HepG2 (cell line): ENCODE results near the gene IQCN.

Experiments
- ASH2L ChIP-seq: fragments of 300-600, 200-600 bp; sonication (generic); IDR thresholded peaks from 2 replicates; pipeline ENCODE4 v1.7.0; 2017; ENCODE audit warnings: low read depth, mild to moderate bottlenecking, moderate library complexity, mixed read lengths, low read length; ENCODE audit not compliant: insufficient read length
- MYC ChIP-seq: sonication (generic); formaldehyde crosslinking; IDR thresholded peaks from 2 replicates; pipeline ENCODE4 v1.9.0; 2021; ENCODE audit warnings: missing genetic modification reagents, borderline replicate concordance
- NPAS2 ChIP-seq: sonication (generic); formaldehyde crosslinking; IDR thresholded peaks from 2 replicates; pipeline ENCODE4 v1.8.0; 2022; ENCODE audit warnings: mild to moderate bottlenecking, missing genetic modification reagents, borderline replicate concordance
- PHF20 ChIP-seq: sonication (generic); formaldehyde crosslinking; IDR thresholded peaks from 2 replicates; pipeline ENCODE4 v1.5.0; 2020; ENCODE audit warnings: mild to moderate bottlenecking, missing genetic modification reagents
- POLR2A ChIP-seq, 2 experiments: IDR thresholded peaks; 2 replicates each; pipeline ENCODE4 v1.6.1; 2011; ENCODE audit warnings: low read depth in 2 of 2, low read length in 2 of 2, mild to moderate bottlenecking in 1 of 2, moderate library complexity in 1 of 2; ENCODE audit not compliant: insufficient read depth in 1 of 2
- PREB ChIP-seq: sonication (generic); formaldehyde crosslinking; IDR thresholded peaks from 2 replicates; pipeline ENCODE4 v1.4.0; 2020; ENCODE audit warnings: missing genetic modification reagents
- UBTF ChIP-seq: sonication (generic); formaldehyde crosslinking; IDR thresholded peaks from 2 replicates; pipeline ENCODE4 v1.4.0; 2020; ENCODE audit warnings: mild to moderate bottlenecking, missing genetic modification reagents
- ZBTB43 ChIP-seq: sonication (generic); formaldehyde crosslinking; conservative IDR thresholded peaks from 2 replicates; pipeline ENCODE4 v1.4.0; 2020; ENCODE audit warnings: missing genetic modification reagents
- ZC3H4 ChIP-seq: sonication (generic); formaldehyde crosslinking; IDR thresholded peaks from 2 replicates; pipeline ENCODE4 v1.4.0; 2020; ENCODE audit warnings: missing genetic modification reagents, borderline replicate concordance
- ZNF331 ChIP-seq: sonication (generic); formaldehyde crosslinking; IDR thresholded peaks from 2 replicates; pipeline ENCODE4 v1.4.0; 2020; ENCODE audit warnings: missing genetic modification reagents
- TF ChIP-seq, protein P1 (sequence below): sonication (generic); formaldehyde crosslinking; IDR thresholded peaks from 2 replicates; pipeline ENCODE4 v1.5.1; 2020; ENCODE audit warnings: mild to moderate bottlenecking, moderate library complexity, missing genetic modification reagents
- TF ChIP-seq, protein P2 (sequence below): sonication (generic); formaldehyde crosslinking; IDR thresholded peaks from 2 replicates; pipeline ENCODE4 v1.5.0; 2020; ENCODE audit warnings: mild to moderate bottlenecking, missing genetic modification reagents, moderate library complexity
- TF ChIP-seq, protein P3 (sequence below): sonication (generic); formaldehyde crosslinking; IDR thresholded peaks from 2 replicates; pipeline ENCODE4 v1.8.0; 2022; ENCODE audit warnings: missing genetic modification reagents, mild to moderate bottlenecking, moderate library complexity, borderline replicate concordance

DNA sequence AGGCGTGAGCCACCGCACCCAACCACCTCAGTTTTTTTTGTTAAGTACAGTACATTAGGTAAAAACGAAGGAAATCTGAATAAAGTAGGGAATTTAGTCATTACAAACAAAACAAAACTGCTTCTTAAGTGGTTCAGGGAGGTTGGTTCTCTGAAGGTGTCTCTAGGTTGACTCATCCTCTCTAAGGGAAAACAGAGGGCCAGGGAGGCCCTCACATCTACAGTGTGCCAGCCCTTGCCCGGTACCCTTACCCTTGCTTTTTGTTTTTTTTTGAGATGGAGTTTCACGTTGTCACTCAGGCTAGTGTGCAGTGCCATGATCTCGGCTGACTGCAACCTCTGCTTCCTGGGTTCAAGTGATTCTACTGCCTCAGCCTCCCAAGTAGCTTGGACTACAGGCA, 24.3 kb upstream of the IQCN start:
- TF ChIP-seq, protein P1, sequence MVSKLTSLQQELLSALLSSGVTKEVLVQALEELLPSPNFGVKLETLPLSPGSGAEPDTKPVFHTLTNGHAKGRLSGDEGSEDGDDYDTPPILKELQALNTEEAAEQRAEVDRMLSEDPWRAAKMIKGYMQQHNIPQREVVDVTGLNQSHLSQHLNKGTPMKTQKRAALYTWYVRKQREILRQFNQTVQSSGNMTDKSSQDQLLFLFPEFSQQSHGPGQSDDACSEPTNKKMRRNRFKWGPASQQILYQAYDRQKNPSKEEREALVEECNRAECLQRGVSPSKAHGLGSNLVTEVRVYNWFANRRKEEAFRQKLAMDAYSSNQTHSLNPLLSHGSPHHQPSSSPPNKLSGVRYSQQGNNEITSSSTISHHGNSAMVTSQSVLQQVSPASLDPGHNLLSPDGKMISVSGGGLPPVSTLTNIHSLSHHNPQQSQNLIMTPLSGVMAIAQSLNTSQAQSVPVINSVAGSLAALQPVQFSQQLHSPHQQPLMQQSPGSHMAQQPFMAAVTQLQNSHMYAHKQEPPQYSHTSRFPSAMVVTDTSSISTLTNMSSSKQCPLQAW (CRISPR knock-in tag): no peak
- TF ChIP-seq, protein P2, sequence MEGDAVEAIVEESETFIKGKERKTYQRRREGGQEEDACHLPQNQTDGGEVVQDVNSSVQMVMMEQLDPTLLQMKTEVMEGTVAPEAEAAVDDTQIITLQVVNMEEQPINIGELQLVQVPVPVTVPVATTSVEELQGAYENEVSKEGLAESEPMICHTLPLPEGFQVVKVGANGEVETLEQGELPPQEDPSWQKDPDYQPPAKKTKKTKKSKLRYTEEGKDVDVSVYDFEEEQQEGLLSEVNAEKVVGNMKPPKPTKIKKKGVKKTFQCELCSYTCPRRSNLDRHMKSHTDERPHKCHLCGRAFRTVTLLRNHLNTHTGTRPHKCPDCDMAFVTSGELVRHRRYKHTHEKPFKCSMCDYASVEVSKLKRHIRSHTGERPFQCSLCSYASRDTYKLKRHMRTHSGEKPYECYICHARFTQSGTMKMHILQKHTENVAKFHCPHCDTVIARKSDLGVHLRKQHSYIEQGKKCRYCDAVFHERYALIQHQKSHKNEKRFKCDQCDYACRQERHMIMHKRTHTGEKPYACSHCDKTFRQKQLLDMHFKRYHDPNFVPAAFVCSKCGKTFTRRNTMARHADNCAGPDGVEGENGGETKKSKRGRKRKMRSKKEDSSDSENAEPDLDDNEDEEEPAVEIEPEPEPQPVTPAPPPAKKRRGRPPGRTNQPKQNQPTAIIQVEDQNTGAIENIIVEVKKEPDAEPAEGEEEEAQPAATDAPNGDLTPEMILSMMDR (CRISPR knock-in tag): no peak
- TF ChIP-seq PREB (CRISPR knock-in tag) (no peak), ASH2L (no peak), MYC (CRISPR knock-in tag) (no peak), PHF20 (CRISPR knock-in tag) (no peak), POLR2A (IDR thresholded peaks at IDR 0.05; ENCODE audit: insufficient read depth in 1 of 2, low read depth in 2 of 2, low read length in 2 of 2) (no peak), ZC3H4 (CRISPR knock-in tag) (no peak), UBTF (CRISPR knock-in tag) (no peak), ZNF331 (no peak), NPAS2 (CRISPR knock-in tag) (no peak), ZBTB43 (CRISPR knock-in tag) (no peak)
- TF ChIP-seq, protein P3, sequence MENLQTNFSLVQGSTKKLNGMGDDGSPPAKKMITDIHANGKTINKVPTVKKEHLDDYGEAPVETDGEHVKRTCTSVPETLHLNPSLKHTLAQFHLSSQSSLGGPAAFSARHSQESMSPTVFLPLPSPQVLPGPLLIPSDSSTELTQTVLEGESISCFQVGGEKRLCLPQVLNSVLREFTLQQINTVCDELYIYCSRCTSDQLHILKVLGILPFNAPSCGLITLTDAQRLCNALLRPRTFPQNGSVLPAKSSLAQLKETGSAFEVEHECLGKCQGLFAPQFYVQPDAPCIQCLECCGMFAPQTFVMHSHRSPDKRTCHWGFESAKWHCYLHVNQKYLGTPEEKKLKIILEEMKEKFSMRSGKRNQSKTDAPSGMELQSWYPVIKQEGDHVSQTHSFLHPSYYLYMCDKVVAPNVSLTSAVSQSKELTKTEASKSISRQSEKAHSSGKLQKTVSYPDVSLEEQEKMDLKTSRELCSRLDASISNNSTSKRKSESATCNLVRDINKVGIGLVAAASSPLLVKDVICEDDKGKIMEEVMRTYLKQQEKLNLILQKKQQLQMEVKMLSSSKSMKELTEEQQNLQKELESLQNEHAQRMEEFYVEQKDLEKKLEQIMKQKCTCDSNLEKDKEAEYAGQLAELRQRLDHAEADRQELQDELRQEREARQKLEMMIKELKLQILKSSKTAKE (CRISPR knock-in tag): no peak
